GM18873 (cell line): Measurements from ENCODE around the gene DENND2A.
"Not testable (repeated sequence)": the region's sequence is repeated elsewhere in the genome, so short reads cannot be mapped to it uniquely, and the experiment has no call there.

Source experiments
- ATAC-seq: cut with Tn5 transposase; IDR thresholded peaks from one replicate; pipeline ENCODE4 v1.9.1; 2021; ENCODE audit warnings: mild to moderate bottlenecking, moderate library complexity, moderate number of reproducible peaks; ENCODE audit not compliant: unreplicated experiment, low FRiP score

DENND2A gene

GRCh38 chr7:140519007-140519399, 121.6 kb downstream of the DENND2A start:
- no peak for ATAC-seq

GRCh38 chr7:140518370-140519006, 122.1 kb downstream of the DENND2A start:
- ATAC-seq = no peak

DNA sequence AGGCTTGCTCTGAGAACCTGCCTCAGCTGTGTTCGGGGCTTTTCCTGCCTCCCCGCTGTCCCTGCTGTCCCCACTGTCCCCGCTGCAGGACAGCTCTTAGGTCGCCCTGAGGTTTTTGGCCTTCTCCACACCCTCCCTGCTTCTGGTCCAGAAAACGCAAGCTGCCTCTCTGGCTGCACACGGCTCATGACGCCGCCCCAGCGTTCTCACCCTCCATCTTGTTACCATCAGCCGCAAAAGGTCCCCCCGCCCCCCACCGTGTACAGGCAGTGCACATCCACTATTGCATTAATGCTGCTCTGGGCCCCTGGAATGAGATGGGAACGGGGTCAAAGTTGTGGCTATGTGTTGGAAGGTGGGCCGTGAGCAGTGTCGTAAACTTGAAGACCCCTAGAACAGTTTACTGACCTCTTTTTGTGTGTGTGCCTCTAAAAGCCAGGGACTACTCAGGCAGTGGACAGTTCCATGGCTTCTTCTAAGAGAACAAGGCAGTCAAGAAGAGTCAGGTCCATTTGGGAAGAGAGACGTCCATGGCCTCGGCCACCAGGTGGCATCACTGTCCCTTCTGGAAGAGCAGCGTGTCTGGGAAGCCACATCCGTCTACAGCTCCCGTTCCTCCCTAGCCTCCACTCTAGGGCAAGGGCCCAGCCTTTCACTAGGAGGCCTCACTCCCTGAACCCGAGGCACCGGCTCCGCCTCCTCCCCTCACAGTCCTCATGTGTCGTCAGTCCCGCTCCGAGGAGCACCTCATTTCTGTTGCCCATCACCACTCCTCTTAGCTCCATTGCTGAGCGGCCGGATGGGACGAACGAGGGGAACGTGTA, 122.9 kb downstream of the DENND2A start:
- no peak for ATAC-seq

DNA sequence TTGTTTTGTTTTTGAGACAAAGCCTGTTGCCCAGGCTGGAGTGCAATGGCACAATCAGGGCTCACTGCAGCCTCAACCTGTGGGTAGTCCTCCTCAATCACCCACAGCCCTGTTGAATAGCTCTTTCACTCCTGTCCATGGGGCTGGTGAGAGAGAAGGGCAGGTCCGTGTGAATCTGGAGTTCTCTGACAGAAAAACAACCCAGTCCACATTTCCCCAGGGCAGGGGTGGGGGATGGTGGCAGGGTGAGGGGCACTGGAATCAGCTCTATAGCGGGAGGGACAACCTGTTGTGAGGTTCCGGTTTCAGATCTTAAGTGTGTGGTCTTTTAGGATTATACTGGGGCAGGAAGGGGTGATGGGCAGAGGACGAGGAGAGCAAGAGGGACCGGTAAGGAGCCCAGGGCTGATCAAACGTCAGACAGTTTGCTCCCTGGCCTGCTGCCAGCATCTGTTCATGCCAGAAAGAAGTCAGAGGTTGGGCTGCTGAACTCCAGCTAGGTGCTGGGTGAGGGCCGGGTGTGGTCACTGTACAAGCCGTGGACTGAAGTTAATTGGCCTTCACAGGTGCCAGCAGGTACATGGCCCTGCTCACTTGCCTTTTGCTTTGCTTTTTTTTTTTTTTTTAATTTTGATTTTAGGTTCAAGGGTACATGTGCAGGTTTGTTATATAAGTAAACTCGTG, 128.2 kb downstream of the DENND2A start:
- no peak for ATAC-seq

- ATAC-seq = no peak
Observed at GRCh38 chr7:140509789-140510188, 130.8 kb downstream of the DENND2A start.

- ATAC-seq = not testable (repeated sequence)
Observed at GRCh38 chr7:140507556-140507955, 133.1 kb downstream of the DENND2A start.

- no peak for ATAC-seq
Observed at GRCh38 chr7:140506788-140507464, 133.7 kb downstream of the DENND2A start.

GRCh38 chr7:140501966-140502365, 138.6 kb downstream of the DENND2A start:
- ATAC-seq = no peak

- not testable (repeated sequence) for ATAC-seq
Observed at GRCh38 chr7:140497807-140498206, 142.8 kb downstream of the DENND2A start.

DNA sequence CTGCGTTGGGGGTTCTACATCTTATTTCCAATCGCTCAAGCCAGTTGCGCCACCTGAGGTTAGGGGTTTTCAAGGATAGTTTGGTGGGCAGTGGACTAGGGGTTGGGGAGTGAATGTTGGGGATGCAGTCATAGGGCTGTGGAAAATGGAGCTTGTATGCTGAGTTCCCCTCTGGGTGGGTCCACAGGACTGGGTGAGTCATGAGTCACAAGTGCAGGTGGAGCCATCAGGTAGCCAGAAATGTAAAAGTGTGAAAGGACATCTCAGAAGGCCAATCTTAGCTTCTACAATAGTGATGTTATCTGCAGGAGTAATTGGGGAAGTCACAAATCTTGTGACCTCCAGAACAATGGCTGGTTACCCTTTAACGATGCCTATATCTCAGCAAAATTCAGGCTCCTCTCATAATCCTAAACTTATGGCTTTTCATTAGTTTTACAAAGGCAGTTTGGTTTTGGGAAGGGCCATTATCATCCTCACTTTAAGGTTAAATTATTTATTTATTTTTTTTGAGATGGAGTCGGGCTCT, 143.3 kb downstream of the DENND2A start:
- ATAC-seq = no peak

GRCh38 chr7:140495514-140496097, 145.0 kb downstream of the DENND2A start:
- ATAC-seq = no peak

DNA sequence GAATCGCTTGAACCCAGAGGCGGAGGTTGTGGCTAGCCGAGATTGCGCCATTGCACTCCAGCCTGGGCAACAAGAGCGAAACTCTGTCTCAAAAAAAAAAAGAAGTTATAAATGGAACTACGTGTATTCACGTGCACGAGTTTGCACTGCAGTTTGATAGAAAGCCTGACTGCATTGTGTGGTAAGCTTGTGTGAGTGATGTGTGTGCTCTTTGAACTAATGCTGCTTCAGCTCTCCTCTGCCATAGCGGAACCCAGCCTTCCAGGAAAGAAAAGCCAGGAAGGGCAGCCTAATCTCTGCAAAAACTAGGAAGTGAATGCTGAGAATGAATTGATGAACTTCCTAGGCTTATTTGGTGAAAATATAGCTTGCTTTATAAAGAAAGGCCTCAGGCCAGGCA, 145.7 kb downstream of the DENND2A start:
- ATAC-seq = no peak

DNA sequence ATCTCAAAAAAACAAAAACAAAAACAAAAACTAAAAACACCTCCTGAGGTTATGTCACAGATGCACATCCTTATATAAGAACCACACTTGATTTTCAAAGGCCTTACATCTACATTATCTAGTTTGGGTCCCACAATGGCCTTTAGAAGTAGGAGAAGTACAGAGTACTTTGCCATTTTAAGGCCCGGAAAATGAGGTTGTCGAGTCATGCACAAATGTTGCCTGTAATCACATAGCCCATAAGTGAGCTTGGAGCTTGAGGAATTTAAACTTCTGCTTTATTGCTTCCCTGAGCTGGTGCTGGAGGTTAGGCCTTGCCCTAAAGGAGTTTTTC, 151.6 kb downstream of the DENND2A start:
- no peak for ATAC-seq

- no peak for ATAC-seq
Observed at GRCh38 chr7:140485500-140486265, 154.9 kb downstream of the DENND2A start.

- ATAC-seq = no peak
Observed at GRCh38 chr7:140484951-140485499, 155.6 kb downstream of the DENND2A start.

- ATAC-seq = no peak
Observed at GRCh38 chr7:140484479-140484878, 156.1 kb downstream of the DENND2A start.

DNA sequence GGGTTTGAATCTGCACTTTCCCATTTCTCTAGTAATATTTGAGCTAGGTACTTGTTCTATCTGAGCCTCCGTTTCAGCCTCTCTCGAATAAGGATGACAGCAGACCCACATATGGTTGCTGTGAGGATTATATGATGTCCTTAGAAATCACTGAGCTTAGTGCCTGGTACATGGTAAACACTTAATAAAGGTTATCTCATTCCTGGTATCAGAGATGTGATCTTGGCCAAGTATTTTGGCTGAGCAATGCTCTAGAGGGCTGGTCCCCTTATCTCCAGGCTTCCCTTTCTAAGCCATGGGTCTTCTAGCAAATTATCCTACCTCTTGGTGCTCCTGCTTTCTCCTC, 160.9 kb downstream of the DENND2A start:
- ATAC-seq = no peak

GRCh38 chr7:140479062-140479738, 161.4 kb downstream of the DENND2A start, which contains the start of gene MKRN1:
Gene MKRN1, minus strand, starts transcription at chr7:140479505. Its CDS starts 161 bp downstream, at chr7:140479344.
- ATAC-seq = peak; percentile 84
